IMR-90 (cell line): ENCODE data around the gene MPPED1. TPM values are rescaled to one million over a fixed set of nuclear protein-coding genes. Genes with fewer than 3 reads are reported as not detected.

Source experiments
- ATAC-seq: fragments of 200-7000 bp; cut with Tn5 transposase; 2 replicates; pipeline ENCODE4 v1.9.1; 2020; ENCODE audit warnings: low read depth, mild to moderate bottlenecking, moderate library complexity
- BruUV-seq: library from RNA; stranded (reverse); fragments of 400-500 nt; replicated peaks from 2 replicates; lab custom pipeline; 2021; lab: Mats Ljungman, UMichigan
- CTCF ChIA-PET: fragments of 300-600 bp; formaldehyde crosslinking; extraction: SDS; loops from one replicate; lab custom pipeline; 2021; ENCODE audit warnings: antibody characterized with exemption; lab: Yijun Ruan, JAX
- POLR2A ChIA-PET: fragments of 300-600 bp; sonication (Branson Sonifier 250); formaldehyde crosslinking; loops from one replicate; lab custom pipeline; 2022; ENCODE audit warnings: antibody characterized with exemption; ENCODE audit not compliant: unreplicated experiment; lab: Charles Lee
- DNase-seq: peaks from one replicate; pipeline ENCODE4 v3.0.0; 2013
- H2AFZ ChIP-seq: replicated peaks from 2 replicates; pipeline ENCODE3; 2013; ENCODE audit warnings: low read length, mild to moderate bottlenecking; ENCODE audit not compliant: poor library complexity
- H2AK5ac ChIP-seq: 2 replicates; pipeline ENCODE4 v1.6.1; 2013; ENCODE audit warnings: low read depth, low read length, inconsistent platforms
- H2AK9ac ChIP-seq: replicated peaks from 2 replicates; pipeline ENCODE3; 2013; ENCODE audit warnings: mild to moderate bottlenecking, low read depth, low read length, moderate library complexity; ENCODE audit not compliant: poor library complexity
- H2BK120ac ChIP-seq: 2 replicates; pipeline ENCODE4 v1.6.1; 2013; ENCODE audit warnings: low read depth, low read length, inconsistent platforms
- H2BK15ac ChIP-seq: 3 replicates; pipeline ENCODE4 v1.6.1; 2013; ENCODE audit warnings: low read depth, low read length, inconsistent platforms
- H2BK20ac ChIP-seq: 2 replicates; pipeline ENCODE4 v1.6.1; 2013; ENCODE audit warnings: low read depth, mild to moderate bottlenecking, inconsistent platforms, low read length, moderate library complexity
- H2BK5ac ChIP-seq: 2 replicates; pipeline ENCODE4 v1.6.1; 2013; ENCODE audit warnings: mild to moderate bottlenecking, low read depth, low read length, inconsistent platforms; ENCODE audit not compliant: poor library complexity, severe bottlenecking
- H3K14ac ChIP-seq: replicated peaks from 2 replicates; pipeline ENCODE4 v1.6.1; 2013; ENCODE audit warnings: low read depth, low read length, inconsistent platforms
- H3K18ac ChIP-seq: 2 replicates; pipeline ENCODE4 v1.6.1; 2013; ENCODE audit warnings: low read depth, low read length, control low read depth
- H3K23ac ChIP-seq: 2 replicates; pipeline ENCODE4 v1.6.1; 2013; ENCODE audit warnings: low read depth, low read length, inconsistent platforms
- H3K27ac ChIP-seq: 2 replicates; pipeline ENCODE4 v1.5.1; 2013; ENCODE audit warnings: mild to moderate bottlenecking, control low read depth, low read length; ENCODE audit not compliant: insufficient read depth
- H3K27me3 ChIP-seq: 2 replicates; pipeline ENCODE4 v1.6.1; 2013; ENCODE audit warnings: low read length; ENCODE audit not compliant: control insufficient read depth, insufficient read depth
- H3K36me3 ChIP-seq: 2 replicates; pipeline ENCODE4 v1.6.1; 2013; ENCODE audit warnings: low read length, mixed read lengths; ENCODE audit not compliant: control insufficient read depth, insufficient read depth
- H3K4ac ChIP-seq: 2 replicates; pipeline ENCODE4 v1.6.1; 2013; ENCODE audit warnings: low read depth, low read length, inconsistent platforms
- H3K4me1 ChIP-seq: 2 replicates; pipeline ENCODE4 v1.6.1; 2013; ENCODE audit warnings: low read length, mixed read lengths; ENCODE audit not compliant: control insufficient read depth, insufficient read depth
- H3K4me2 ChIP-seq: 2 replicates; pipeline ENCODE4 v1.6.1; 2013; ENCODE audit warnings: low read depth, mild to moderate bottlenecking, control low read depth, low read length, moderate library complexity
- H3K4me3 ChIP-seq: 2 replicates; pipeline ENCODE4 v1.5.1; 2013; ENCODE audit warnings: low read depth, mild to moderate bottlenecking, control low read depth, low read length, moderate library complexity; ENCODE audit not compliant: insufficient read depth
- H3K56ac ChIP-seq: 2 replicates; pipeline ENCODE4 v1.6.1; 2013; ENCODE audit warnings: low read length, inconsistent platforms; ENCODE audit not compliant: insufficient read depth; ENCODE audit errors: extremely low read depth
- H3K79me1 ChIP-seq, 2 experiments: 2 replicates each; pipeline ENCODE4 v1.6.1; 2013; ENCODE audit warnings: low read length in 2 of 2, inconsistent platforms in 1 of 2, low read depth in 1 of 2
- H3K9ac ChIP-seq: 2 replicates; pipeline ENCODE4 v1.6.1; 2013; ENCODE audit warnings: low read depth, low read length, control low read depth
- H3K9me1 ChIP-seq: 2 replicates; pipeline ENCODE4 v1.6.1; 2013; ENCODE audit warnings: low read length, inconsistent platforms; ENCODE audit not compliant: insufficient read depth
- H3K9me3 ChIP-seq: 2 replicates; pipeline ENCODE4 v1.6.1; 2013; ENCODE audit warnings: low read length; ENCODE audit not compliant: control insufficient read depth, insufficient read depth
- H4K20me1 ChIP-seq: 2 replicates; pipeline ENCODE4 v1.6.1; 2013; ENCODE audit warnings: low read length, inconsistent platforms; ENCODE audit not compliant: insufficient read depth
- H4K5ac ChIP-seq: 2 replicates; pipeline ENCODE4 v1.6.1; 2013; ENCODE audit warnings: mild to moderate bottlenecking, low read depth, low read length, control low read depth
- H4K8ac ChIP-seq, 2 experiments: 2 replicates each; pipeline ENCODE4 v1.6.1; 2013; ENCODE audit warnings: low read depth in 2 of 2, low read length in 2 of 2, control low read depth in 1 of 2, inconsistent platforms in 1 of 2
- H4K91ac ChIP-seq: 2 replicates; pipeline ENCODE4 v1.6.1; 2013; ENCODE audit warnings: low read depth, low read length, inconsistent platforms; ENCODE audit not compliant: insufficient read depth
- BHLHE40 ChIP-seq: fragments of 150-350 bp; IDR thresholded peaks from 2 replicates; pipeline ENCODE4 v1.6.1; 2016; ENCODE audit warnings: mild to moderate bottlenecking, low read depth, low read length
- CEBPB ChIP-seq: IDR thresholded peaks from 2 replicates; pipeline ENCODE4 v1.6.1; 2012; ENCODE audit warnings: low read depth, low read length, improper control_type of control experiment
- CHD1 ChIP-seq: IDR thresholded peaks from 2 replicates; pipeline ENCODE4 v1.6.1; 2012; ENCODE audit warnings: low read depth, low read length, improper control_type of control experiment
- CTCF ChIP-seq: conservative IDR thresholded peaks from 2 replicates; pipeline ENCODE4 v1.5.1; 2012; ENCODE audit warnings: mild to moderate bottlenecking, low read depth, low read length, improper control_type of control experiment
- ELK1 ChIP-seq: fragments of 150-350 bp; IDR thresholded peaks from 2 replicates; pipeline ENCODE4 v1.6.1; 2016; ENCODE audit warnings: low read depth, mild to moderate bottlenecking, low read length, moderate library complexity, borderline replicate concordance
- FOS ChIP-seq: fragments of 150-350 bp; IDR thresholded peaks from 2 replicates; pipeline ENCODE4 v1.6.1; 2016; ENCODE audit warnings: low read depth, low read length
- MAFK ChIP-seq: IDR thresholded peaks from 2 replicates; pipeline ENCODE4 v1.6.1; 2012; ENCODE audit warnings: low read depth, low read length, improper control_type of control experiment
- MAZ ChIP-seq: IDR thresholded peaks from 2 replicates; pipeline ENCODE4 v1.6.1; 2012; ENCODE audit warnings: low read depth, mild to moderate bottlenecking, low read length, improper control_type of control experiment, moderate library complexity, borderline replicate concordance
- MXI1 ChIP-seq: IDR thresholded peaks from 2 replicates; pipeline ENCODE4 v1.6.1; 2012; ENCODE audit warnings: low read depth, mild to moderate bottlenecking, low read length, moderate library complexity, borderline replicate concordance
- NFE2L2 ChIP-seq: fragments of 150-350 bp; IDR thresholded peaks from 2 replicates; pipeline ENCODE4 v1.6.1; 2016; ENCODE audit warnings: low read depth, mild to moderate bottlenecking, low read length
- POLR2A ChIP-seq: IDR thresholded peaks from 2 replicates; pipeline ENCODE4 v1.6.1; 2012; ENCODE audit warnings: mild to moderate bottlenecking, low read depth, low read length
- RAD21 ChIP-seq: IDR thresholded peaks from 2 replicates; pipeline ENCODE4 v1.6.1; 2012; ENCODE audit warnings: low read length, improper control_type of control experiment
- RCOR1 ChIP-seq: IDR thresholded peaks from 2 replicates; pipeline ENCODE4 v1.6.1; 2012; ENCODE audit warnings: mild to moderate bottlenecking, low read length, improper control_type of control experiment; ENCODE audit not compliant: insufficient replicate concordance
- RFX5 ChIP-seq: IDR thresholded peaks from 2 replicates; pipeline ENCODE4 v1.8.0; 2012; ENCODE audit warnings: low read depth, mild to moderate bottlenecking, low read length, moderate library complexity
- SMC3 ChIP-seq: fragments of 150-350 bp; IDR thresholded peaks from 2 replicates; pipeline ENCODE4 v1.6.1; 2016; ENCODE audit warnings: low read depth, mild to moderate bottlenecking, antibody characterized with exemption, low read length, moderate library complexity
- USF2 ChIP-seq: fragments of 150-350 bp; IDR thresholded peaks from 2 replicates; pipeline ENCODE4 v1.6.1; 2017; ENCODE audit warnings: mild to moderate bottlenecking, antibody characterized with exemption, low read length, low read depth
- WGBS, 2 experiments: methylation state at CpG; one replicate each; pipeline versions ENCODE4 v1.1.5 to v1.1.7; 2013; ENCODE audit warnings: missing lambda C conversion rate in 2 of 2; ENCODE audit not compliant: insufficient read length in 1 of 2; ENCODE audit errors: extremely low coverage in 2 of 2; 5-methylcytosine and 5-hydroxymethylcytosine counted together
- dilution Hi-C: fragments of 300-500 bp; cut with HindIII; formaldehyde crosslinking; loops from one replicate; pipeline ENCODE4 v1.14.3; 2018; ENCODE audit warnings: low sequenced_read_pairs; ENCODE audit not compliant: unreplicated experiment
- in situ Hi-C: fragments of 300-500 bp; cut with MboI; formaldehyde crosslinking; loops from 3 replicates; pipeline ENCODE4 v1.14.3; 2019; ENCODE audit warnings: low sequenced_read_pairs, inconsistent platforms, mixed read lengths
- intact Hi-C: fragments of 100-400 bp; cut with micrococcal nuclease; formaldehyde crosslinking; loops from 2 replicates; pipeline ENCODE4 v1.10.0; 2022
- polyA plus RNA-seq, 3 experiments: library from polyadenylated mRNA; depleted of rRNA; stranded (reverse); fragments of >200 nt; gene quantifications; 2 replicates each; pipeline ENCODE4 v1.2.3, GENCODE V29; 2012; ENCODE audit warnings: low replicate concordance in 1 of 3
- total RNA-seq: library from RNA; depleted of rRNA; stranded (reverse); fragments of >200 nt; gene quantifications from 2 replicates; pipeline ENCODE4 v1.2.3, GENCODE V29; 2012

MPPED1 gene
- total and polyA plus RNA-seq, 2 of the 4 experiments (the other 2 are of a cell fraction): not detected

GRCh38 chr22:43504068-43504467 lies 92.3 kb downstream of the MPPED1 start:
- no peaks in the 10 kb centered on the region for H3K36me3 ChIP-seq
- H4K8ac ChIP-seq: no peak overlapping the region
- H2BK20ac ChIP-seq: no peak overlapping the region
- H3K4me2 ChIP-seq: no peak overlapping the region
- H2BK120ac ChIP-seq: no peak overlapping the region
- no peak overlapping the region for H2AK9ac ChIP-seq
- H2BK5ac ChIP-seq: no peak overlapping the region
- in situ Hi-C loops (no loop called here), intact Hi-C loops (no loop called here), dilution Hi-C loops (no loop called here)
- H3K14ac ChIP-seq: no peak overlapping the region
- TF ChIP-seq CTCF: no peak
- no peak for TF ChIP-seq RCOR1
- TF ChIP-seq CHD1: no peak
- TF ChIP-seq FOS: no peak
- no peak for TF ChIP-seq USF2
- TF ChIP-seq MXI1: no peak
- TF ChIP-seq ELK1: no peak
- TF ChIP-seq BHLHE40: no peak
- no peak for TF ChIP-seq MAFK
- no peak for TF ChIP-seq SMC3
- TF ChIP-seq POLR2A: no peak
- TF ChIP-seq CEBPB: no peak
- TF ChIP-seq MAZ: no peak
- no peak for TF ChIP-seq NFE2L2
- no peak for TF ChIP-seq RFX5
- no peak for TF ChIP-seq RAD21
- H3K4me3 ChIP-seq: no peak overlapping the region
- H3K27ac ChIP-seq: no peak overlapping the region
- ChIA-PET POLR2A (no interaction called here), CTCF (no interaction called here)
- H3K18ac ChIP-seq: no peak overlapping the region
- H3K56ac ChIP-seq: no peak overlapping the region
- 85% methylated on average over 2 of the region's 3 CpGs; no CpG with 5 or more reads in 1 of the 2 experiments for WGBS, 2 experiments
- H3K27me3 ChIP-seq: no peaks in the 10 kb centered on the region
- no peaks in the 10 kb centered on the region for H3K9me1 ChIP-seq
- H3K9ac ChIP-seq: no peak overlapping the region
- H2AK5ac ChIP-seq: no peak overlapping the region
- no peaks in the 10 kb centered on the region for H3K4me1 ChIP-seq
- no peaks in the 10 kb centered on the region for H3K79me1 ChIP-seq
- H3K9me3 ChIP-seq: peaks cover 24% of the 10 kb centered on the region
- no peak overlapping the region for H4K91ac ChIP-seq
- H3K23ac ChIP-seq: no peak overlapping the region
- no peak overlapping the region for H4K5ac ChIP-seq
- H3K4ac ChIP-seq: no peak overlapping the region
- ATAC-seq (no peak), DNase-seq (no peak)
- H2BK15ac ChIP-seq: no peak overlapping the region
- no peaks in the 10 kb centered on the region for H4K20me1 ChIP-seq
- no peak overlapping the region for H2AFZ ChIP-seq
- BruUV-seq: no TSS peak
